ENCODE results near the gene BHMT2.

BHMT2 gene

GRCh38 chr5:79124607-79125006 is 55.0 kb downstream of the BHMT2 start:
- no peak for DNase-seq

- no peak for DNase-seq
Measured at GRCh38 chr5:79130781-79131180, 61.2 kb downstream of the BHMT2 start.

- DNase-seq, result no peak
Measured at GRCh38 chr5:79133121-79133656, 63.6 kb downstream of the BHMT2 start.

GRCh38 chr5:79133657-79134451 is 64.3 kb downstream of the BHMT2 start:
- peak; percentile 79 for DNase-seq

- no peak for DNase-seq
Measured at GRCh38 chr5:79135790-79136553, 66.4 kb downstream of the BHMT2 start.

- no peak for DNase-seq
Measured at GRCh38 chr5:79136618-79137017, 67.1 kb downstream of the BHMT2 start.
